C4-2B (cell line): ENCODE measurements around the gene PLK2.

Source experiments
- CTCF ChIP-seq: fragments of 450-650 bp; conservative IDR thresholded peaks from 2 replicates; pipeline ENCODE4 v1.5.1; 2017; ENCODE audit warnings: mild to moderate bottlenecking
- ZFX ChIP-seq: fragments of 450-650 bp; IDR thresholded peaks from 2 replicates; pipeline ENCODE4 v1.6.1; 2017

GRCh38 chr5:58469896-58470295, 10.0 kb upstream of the PLK2 start:
- TF ChIP-seq CTCF = no peak
- TF ChIP-seq ZFX = no peak
